B cell (primary cell): Measurements from ENCODE around the gene MT3. TPM values are rescaled to one million over a fixed set of nuclear protein-coding genes. Genes with fewer than 3 reads are reported as not detected.

ENCODE experiments used
- ATAC-seq: fragments of 200-7000 bp; cut with Tn5 transposase; one replicate; pipeline ENCODE4 v1.10.0; 2021; ENCODE audit warnings: low read depth, mild to moderate bottlenecking, moderate number of reproducible peaks, moderate library complexity
- CTCF ChIA-PET: fragments of 350-600 bp; sonication (Branson Sonifier 250); formaldehyde crosslinking; loops from one replicate; lab custom pipeline; 2021; ENCODE audit warnings: antibody characterized with exemption, inconsistent platforms; lab: Charles Lee
- POLR2A ChIA-PET: fragments of 350-600 bp; sonication (Branson Sonifier 250); formaldehyde crosslinking; loops from one replicate; lab custom pipeline; 2021; ENCODE audit warnings: antibody characterized with exemption; lab: Charles Lee
- DNase-seq: peaks from one replicate; pipeline ENCODE4 v3.0.0; 2013
- H2AFZ ChIP-seq: 2 replicates; pipeline ENCODE4 v1.6.1; 2012; ENCODE audit warnings: mild to moderate bottlenecking, low read depth, low read length; ENCODE audit not compliant: insufficient read depth, poor library complexity, severe bottlenecking
- H3K27ac ChIP-seq, 2 donors: 1 replicate in 1 of 2; 2 replicates in 1 of 2; pipeline ENCODE4 v1.5.1; 2012 to 2013; ENCODE audit warnings: low read length in 2 of 2, mild to moderate bottlenecking in 2 of 2, moderate library complexity in 1 of 2
- H3K27me3 ChIP-seq, 4 experiments: fragments of 200-600 bp in 1 of 4; sonication (generic) in 1 of 4; replicated peaks in 1 of 4; 1 replicate in 2 of 4; 2 replicates in 2 of 4; pipeline versions ENCODE4 v1.6.1 to v1.7.0; 2013 to 2016; ENCODE audit warnings: low read length in 3 of 4, mild to moderate bottlenecking in 2 of 4, mixed read lengths in 1 of 4, moderate library complexity in 1 of 4; ENCODE audit not compliant: insufficient read depth in 4 of 4, control insufficient read depth in 3 of 4; ENCODE audit errors: control extremely low read depth in 1 of 4
- H3K36me3 ChIP-seq, 2 experiments: replicated peaks in 1 of 2; 1 replicate in 1 of 2; 2 replicates in 1 of 2; pipeline versions ENCODE4 v1.6.1 to v1.7.1; 2013; ENCODE audit warnings: low read length in 1 of 2; ENCODE audit not compliant: insufficient read depth in 2 of 2, control insufficient read depth in 1 of 2; ENCODE audit errors: control extremely low read depth in 1 of 2, extremely low read depth in 1 of 2
- H3K4me1 ChIP-seq, 2 donors: fragments of 200-600 bp in 1 of 2; sonication (generic) in 1 of 2; 1 replicate in 1 of 2; 2 replicates in 1 of 2; pipeline versions ENCODE4 v1.5.1 to v1.6.1; 2013 to 2017; ENCODE audit warnings: low read length in 2 of 2; ENCODE audit not compliant: control insufficient read depth in 2 of 2, insufficient read depth in 2 of 2
- H3K4me2 ChIP-seq: replicated peaks from 2 replicates; pipeline ENCODE3; 2012; ENCODE audit warnings: mild to moderate bottlenecking, low read depth, low read length; ENCODE audit not compliant: poor library complexity, severe bottlenecking
- H3K4me3 ChIP-seq, 5 experiments: fragments of 200-600 bp in 1 of 5; sonication (generic) in 1 of 5; 1 replicate in 3 of 5; 2 replicates in 2 of 5; pipeline versions ENCODE4 v1.5.1 to v1.7.0; 2011 to 2016; ENCODE audit warnings: low read length in 4 of 5, mild to moderate bottlenecking in 4 of 5, low read depth in 2 of 5, control low read depth in 1 of 5, moderate library complexity in 1 of 5; ENCODE audit not compliant: insufficient read depth in 1 of 5; ENCODE audit errors: control extremely low read depth in 1 of 5, extremely low read depth in 1 of 5
- H3K79me2 ChIP-seq: fragments of 200-600 bp; sonication (generic); one replicate; pipeline ENCODE4 v1.6.0; 2016; ENCODE audit warnings: low read length; ENCODE audit not compliant: control insufficient read depth, insufficient read depth
- H3K9ac ChIP-seq: fragments of 200-600 bp; sonication (generic); 2 replicates; pipeline ENCODE4 v1.6.1; 2017; ENCODE audit warnings: mild to moderate bottlenecking, low read length, moderate library complexity
- H3K9me3 ChIP-seq, 3 donors: one replicate each; pipeline versions ENCODE4 v1.6.1 to v1.7.1; 2013; ENCODE audit warnings: low read length in 2 of 3; ENCODE audit not compliant: control insufficient read depth in 2 of 3, insufficient read depth in 1 of 3; ENCODE audit errors: control extremely low read depth in 1 of 3
- H4K20me1 ChIP-seq: 2 replicates; pipeline ENCODE4 v1.6.0; 2012; ENCODE audit warnings: mild to moderate bottlenecking, low read length; ENCODE audit not compliant: insufficient read depth, control insufficient read depth, poor library complexity, severe bottlenecking
- H3K27ac Mint-ChIP-seq: one replicate; pipeline ENCODE4 v1.8.0; 2021; ENCODE audit warnings: mixed read lengths
- H3K27me3 Mint-ChIP-seq: one replicate; pipeline ENCODE4 v1.8.0; 2021; ENCODE audit warnings: mixed read lengths
- H3K4me1 Mint-ChIP-seq: one replicate; pipeline ENCODE4 v1.8.0; 2021; ENCODE audit warnings: mixed read lengths
- H3K4me3 Mint-ChIP-seq: one replicate; pipeline ENCODE4 v1.8.0; 2021; ENCODE audit warnings: mixed read lengths
- H3K9me3 Mint-ChIP-seq: one replicate; pipeline ENCODE4 v1.8.0; 2022; ENCODE audit warnings: mixed read lengths; ENCODE audit not compliant: insufficient read depth
- CTCF ChIP-seq: fragments of 200-600 bp; IDR thresholded peaks from one replicate; pipeline ENCODE4 v1.8.0; 2022; ENCODE audit warnings: antibody characterized with exemption, mild to moderate bottlenecking
- EZH2 ChIP-seq: IDR thresholded peaks from 2 replicates; pipeline ENCODE4 v1.6.1; 2012; ENCODE audit warnings: borderline replicate concordance, low read depth, mild to moderate bottlenecking, moderate library complexity, low read length; ENCODE audit not compliant: insufficient read depth, poor library complexity, severe bottlenecking
- WGBS: methylation state at CpG from one replicate; pipeline ENCODE4 v1.1.5; 2013; ENCODE audit warnings: missing lambda C conversion rate; ENCODE audit not compliant: insufficient coverage; 5-methylcytosine and 5-hydroxymethylcytosine counted together
- intact Hi-C: fragments of 100-400 bp; cut with micrococcal nuclease; formaldehyde crosslinking; loops from one replicate; pipeline ENCODE4 v1.10.0; 2022
- polyA plus RNA-seq: library from polyadenylated mRNA; depleted of rRNA; stranded (reverse); fragments of >200 nt; gene quantifications from 2 replicates; pipeline ENCODE4 v1.2.3, GENCODE V29; 2012
- total RNA-seq, 2 donors: library from RNA; stranded (reverse); fragments of 120-200 nt in 1 of 2; gene quantifications; 1 replicate in 1 of 2; 2 replicates in 1 of 2; pipeline versions ENCODE4 v1.2.3 to v1.2.4, GENCODE V29; 2013 to 2022

The MT3 gene
- total and polyA plus RNA-seq, 2 donors (not counting 1 experiment from before 2014, with no cell fraction given), result not detected

DNA sequence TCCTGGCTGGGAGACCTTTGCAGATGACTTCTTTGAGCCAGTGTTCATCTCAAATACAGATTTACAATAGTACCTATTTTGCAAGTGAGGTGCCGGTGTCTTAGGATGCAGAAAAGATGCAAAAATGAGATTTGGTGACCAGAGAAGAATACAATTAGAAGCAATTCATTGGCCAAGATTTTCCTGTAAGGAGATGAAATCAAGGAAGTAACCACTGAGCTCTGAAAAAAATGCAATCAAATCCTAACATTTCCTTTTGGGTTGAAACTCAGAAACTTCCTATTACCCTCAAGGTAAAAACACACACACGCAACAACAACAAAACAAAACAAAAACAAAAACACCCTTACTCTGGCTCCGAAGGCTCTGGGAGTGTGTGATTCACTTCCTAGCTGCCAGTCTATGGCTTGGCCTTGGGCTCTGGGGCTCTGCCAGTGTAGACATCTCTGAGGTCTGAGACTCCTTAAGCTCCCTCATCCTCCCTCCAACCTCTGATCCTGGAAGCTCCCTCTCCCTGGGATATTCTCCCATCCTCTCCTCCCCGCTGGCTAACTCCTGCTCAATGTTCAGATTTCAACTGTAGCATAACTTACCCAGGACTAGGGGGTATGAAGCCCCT, 41.3 kb upstream of the MT3 start:
- Histone ChIP-seq H3K27me3 (peaks cover 0 to 1% (median 0%) of the 10 kb centered on the region in 4 experiments), H3K9me3 (no peaks in the 10 kb centered on the region), H3K4me2 (no peak overlapping the region), H3K27ac (no peak overlapping the region), H4K20me1 (no peaks in the 10 kb centered on the region), H3K36me3 (no peaks in the 10 kb centered on the region), H3K79me2 (no peaks in the 10 kb centered on the region), H2AFZ (no peak overlapping the region), H3K4me1 (peaks cover 7% of the 10 kb centered on the region in 2 donors), H3K4me3 (no peak overlapping the region), H3K9ac (no peak overlapping the region)
- no peaks in the 10 kb centered on the region for H3K9me3 Mint-ChIP-seq
- 64% methylated on average over 2 of the region's 4 CpGs for WGBS
- DNase-seq (no peak), ATAC-seq (no peak)
- H3K27ac Mint-ChIP-seq, result no peak overlapping the region
- H3K4me3 Mint-ChIP-seq, result no peak overlapping the region
- intact Hi-C loops, result no loop called here
- ChIA-PET CTCF (interaction anchor here (1.3 kb wide), 1 partner anchor 154 kb away, joined by 7 read pairs; no protein-coding TSS in a partner anchor), POLR2A (no interaction called here)
- H3K27me3 Mint-ChIP-seq, result peaks cover 16% of the 10 kb centered on the region
- H3K4me1 Mint-ChIP-seq, result peaks cover 12% of the 10 kb centered on the region
- TF ChIP-seq CTCF, result no peak
- no peak for TF ChIP-seq EZH2

- Histone ChIP-seq H3K9ac (no peak overlapping the region), H4K20me1 (no peaks in the 10 kb centered on the region), H2AFZ (no peak overlapping the region), H3K9me3 (no peaks in the 10 kb centered on the region), H3K4me1 (peaks cover 7% of the 10 kb centered on the region in 2 donors), H3K4me2 (no peak overlapping the region), H3K27me3 (peaks cover 0 to 8% (median 0%) of the 10 kb centered on the region in 4 experiments), H3K36me3 (no peaks in the 10 kb centered on the region), H3K27ac (no peak overlapping the region), H3K79me2 (no peaks in the 10 kb centered on the region), H3K4me3 (no peak overlapping the region)
- POLR2A ChIA-PET, result no interaction called here
- Mint-ChIP-seq H3K4me3 (no peak overlapping the region), H3K27ac (no peak overlapping the region), H3K27me3 (peaks cover 16% of the 10 kb centered on the region), H3K9me3 (no peaks in the 10 kb centered on the region), H3K4me1 (peaks cover 12% of the 10 kb centered on the region)
- TF ChIP-seq CTCF (no peak), EZH2 (no peak)
- DNase-seq (no peak), ATAC-seq (no peak)
- CTCF ChIA-PET, result no interaction called here
- intact Hi-C loops, result no loop called here
Measured at GRCh38 chr16:56549161-56549560, 40.2 kb upstream of the MT3 start.
